Astrocyte of the hippocampus (primary cell): ENCODE data around the gene ZNF592.

Source experiments
- DNase-seq: peaks from one replicate; pipeline ENCODE4 v3.0.0; 2011; ENCODE audit warnings: low read depth, low spot score

The ZNF592 gene

DNA sequence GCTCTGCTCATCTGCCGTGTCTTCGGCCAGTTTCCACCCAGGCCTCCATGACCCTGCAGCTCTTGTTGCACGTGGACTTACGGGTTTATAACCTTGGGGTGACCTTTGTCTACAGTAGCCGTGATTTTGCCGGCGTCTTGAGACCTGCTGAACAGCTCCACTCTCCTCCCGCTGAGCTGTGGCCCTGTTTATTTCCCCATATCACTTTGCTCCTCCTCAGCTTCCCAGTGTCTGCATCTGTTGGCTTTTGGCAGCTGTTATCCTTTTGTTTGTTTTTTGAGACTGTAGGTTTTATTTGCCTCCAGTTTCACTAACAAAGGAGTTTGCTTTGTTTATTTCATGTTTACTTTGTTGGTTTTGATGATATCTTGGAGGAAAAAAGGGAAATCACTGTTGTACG lies 106.7 kb downstream of the ZNF592 start:
- no peak for DNase-seq

DNA sequence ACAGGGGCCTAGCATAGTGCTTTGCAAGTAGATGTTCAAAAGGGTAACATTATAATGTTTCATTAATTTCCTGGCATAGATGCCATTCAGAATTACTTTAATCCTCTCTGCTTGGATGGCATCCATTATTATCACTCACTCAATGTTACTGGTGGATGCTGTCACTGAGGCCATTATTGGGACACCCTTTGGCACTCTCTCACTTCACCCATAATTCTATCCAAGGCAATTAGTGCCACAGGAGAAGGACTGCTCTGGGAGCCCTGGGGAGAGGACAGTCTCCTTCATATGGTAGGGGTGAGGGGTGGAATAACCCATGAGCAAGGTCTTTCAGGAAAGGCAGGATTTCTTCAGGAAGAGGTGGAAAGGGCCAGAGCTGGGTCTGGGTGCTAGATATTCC lies 107.4 kb downstream of the ZNF592 start:
- no peak for DNase-seq
